GM23338 (cell line): ENCODE measurements around the gene MPHOSPH6.

ENCODE experiments used
- CTCF ChIP-seq, 2 experiments: fragments of 200-600 bp in 1 of 2; sonication (generic) in 1 of 2; conservative IDR thresholded peaks; 2 replicates each; pipeline versions ENCODE4 v1.5.1 to v1.6.1; 2016 to 2017; ENCODE audit warnings: antibody characterized with exemption in 2 of 2, low read depth in 2 of 2, mild to moderate bottlenecking in 2 of 2, moderate library complexity in 1 of 2
- EZH2 ChIP-seq: fragments of 200-600 bp; sonication (generic); IDR thresholded peaks from one replicate; pipeline ENCODE4 v1.8.0; 2017; ENCODE audit warnings: antibody characterized with exemption, mild to moderate bottlenecking, low read depth; ENCODE audit not compliant: unreplicated experiment
- POLR2AphosphoS5 ChIP-seq: IDR thresholded peaks from 2 replicates; pipeline ENCODE4 v1.6.1; 2016; ENCODE audit warnings: antibody characterized with exemption, low read depth
- REST ChIP-seq: IDR thresholded peaks from one replicate; pipeline ENCODE4 v1.6.1; 2018; ENCODE audit warnings: antibody characterized with exemption; ENCODE audit not compliant: unreplicated experiment
- STAT1 ChIP-seq: IDR thresholded peaks from one replicate; pipeline ENCODE4 v1.6.1; 2016; ENCODE audit warnings: antibody characterized with exemption; ENCODE audit not compliant: unreplicated experiment
- ZNF114 ChIP-seq: fragments of 250-450 bp; sonication (Bioruptor Pico); IDR thresholded peaks from 2 replicates; pipeline ENCODE4 v1.5.0; 2020; ENCODE audit warnings: mild to moderate bottlenecking, moderate library complexity

GRCh38 chr16:82157534-82157812, 12.6 kb downstream of the MPHOSPH6 start:
- TF ChIP-seq EZH2 (no peak), POLR2AphosphoS5 (no peak), CTCF (conservative IDR thresholded peaks at IDR 0.05; ENCODE audit: low read depth in 2 of 2) (no peak), REST (no peak), ZNF114 (no peak), STAT1 (no peak)
